ENCODE measurements around the gene APH1A.
"Not testable (repeated sequence)": the region's sequence is repeated elsewhere in the genome, so short reads cannot be mapped to it uniquely, and the experiment has no call there.

The APH1A gene

DNA sequence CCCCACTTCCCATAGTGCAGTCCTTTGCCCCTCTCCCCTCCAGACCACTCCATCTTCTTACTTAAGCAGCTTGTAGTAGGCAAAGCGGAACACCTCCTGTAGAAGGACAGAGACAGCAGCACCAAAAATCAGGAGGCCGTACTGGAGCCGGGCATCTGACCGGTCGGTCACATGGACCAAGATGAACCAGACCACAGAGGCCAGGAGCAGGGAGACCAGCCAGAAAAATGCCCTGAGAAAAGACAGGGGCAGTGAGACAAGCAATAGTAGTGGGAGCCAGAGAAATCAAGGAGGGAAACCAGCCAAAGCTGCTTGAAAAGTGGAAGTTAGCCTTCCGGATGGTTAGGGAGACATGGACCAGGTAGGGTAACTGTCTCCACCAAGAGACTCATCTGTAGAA is 920 bp downstream of the APH1A start:
- FAIRE-seq: no peak

GRCh38 chr1:150263549-150263948 is 5.3 kb downstream of the APH1A start:
- no peak for FAIRE-seq

- FAIRE-seq: no peak
Measured at GRCh38 chr1:150262388-150263320, 6.2 kb downstream of the APH1A start.

GRCh38 chr1:150261367-150261766 is 7.4 kb downstream of the APH1A start:
- FAIRE-seq: no peak

DNA sequence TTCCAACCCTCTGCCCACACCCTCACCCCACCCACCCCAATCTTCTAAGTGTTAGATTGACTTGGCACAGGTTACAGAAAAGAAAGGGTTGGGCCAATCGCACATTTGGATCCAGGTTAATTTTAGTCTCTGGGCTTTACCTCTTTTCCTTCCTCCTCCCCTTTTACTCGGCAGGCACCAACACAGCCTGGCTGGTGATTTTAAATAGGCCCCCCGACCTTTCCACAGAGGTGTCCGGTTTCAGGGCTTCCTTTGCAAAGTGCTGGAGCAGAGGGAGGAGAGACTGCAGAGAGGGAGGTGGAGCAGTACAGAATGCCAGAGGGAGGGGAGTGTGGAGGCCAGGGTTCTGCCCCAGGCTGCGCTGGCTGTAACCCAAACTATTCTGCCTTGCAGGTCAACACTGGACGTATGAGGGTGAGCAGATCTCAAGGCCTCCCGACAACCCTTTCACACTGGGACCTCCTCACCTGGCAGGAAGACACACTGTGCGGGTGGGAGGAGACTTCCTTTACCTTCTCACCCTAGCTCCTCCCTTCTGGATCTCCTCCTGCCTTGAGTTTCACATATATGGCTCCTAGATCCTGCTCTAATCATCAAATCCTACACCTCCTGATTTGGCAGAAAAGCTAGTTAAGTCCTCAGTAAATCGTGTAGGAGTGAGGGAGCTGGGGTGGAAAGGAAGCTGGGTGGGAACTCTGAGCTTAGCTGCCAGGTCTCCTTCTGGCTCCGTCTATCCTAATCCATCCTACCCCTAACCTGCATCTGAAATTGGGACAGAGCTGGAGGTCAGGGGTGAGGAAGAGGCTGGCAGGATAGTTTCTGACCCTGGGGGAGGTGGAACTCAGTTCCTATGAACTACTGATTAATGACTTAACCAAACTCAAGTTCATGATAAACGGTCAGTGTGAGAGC is 8.8 kb downstream of the APH1A start:
- FAIRE-seq: no peak

DNA sequence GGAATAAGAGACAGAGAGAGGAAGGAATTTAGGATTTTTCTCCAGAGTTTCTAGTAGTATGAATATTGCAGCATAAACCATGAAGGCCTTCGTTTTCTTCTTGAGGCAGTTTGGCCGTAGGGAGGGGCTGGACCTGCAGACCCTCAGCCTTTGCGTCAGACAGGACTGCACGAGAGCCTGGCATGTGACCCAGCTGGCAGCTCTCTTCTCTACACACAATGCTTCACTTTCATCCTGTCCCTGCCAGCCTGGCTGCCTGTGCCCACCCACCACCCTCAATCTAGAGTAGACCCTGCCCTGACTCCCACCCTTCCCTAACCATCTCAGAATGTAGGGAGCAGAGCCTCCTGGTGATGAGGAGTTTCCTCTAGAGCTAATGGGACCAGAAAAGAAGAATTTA is 9.6 kb downstream of the APH1A start:
- FAIRE-seq: no peak

DNA sequence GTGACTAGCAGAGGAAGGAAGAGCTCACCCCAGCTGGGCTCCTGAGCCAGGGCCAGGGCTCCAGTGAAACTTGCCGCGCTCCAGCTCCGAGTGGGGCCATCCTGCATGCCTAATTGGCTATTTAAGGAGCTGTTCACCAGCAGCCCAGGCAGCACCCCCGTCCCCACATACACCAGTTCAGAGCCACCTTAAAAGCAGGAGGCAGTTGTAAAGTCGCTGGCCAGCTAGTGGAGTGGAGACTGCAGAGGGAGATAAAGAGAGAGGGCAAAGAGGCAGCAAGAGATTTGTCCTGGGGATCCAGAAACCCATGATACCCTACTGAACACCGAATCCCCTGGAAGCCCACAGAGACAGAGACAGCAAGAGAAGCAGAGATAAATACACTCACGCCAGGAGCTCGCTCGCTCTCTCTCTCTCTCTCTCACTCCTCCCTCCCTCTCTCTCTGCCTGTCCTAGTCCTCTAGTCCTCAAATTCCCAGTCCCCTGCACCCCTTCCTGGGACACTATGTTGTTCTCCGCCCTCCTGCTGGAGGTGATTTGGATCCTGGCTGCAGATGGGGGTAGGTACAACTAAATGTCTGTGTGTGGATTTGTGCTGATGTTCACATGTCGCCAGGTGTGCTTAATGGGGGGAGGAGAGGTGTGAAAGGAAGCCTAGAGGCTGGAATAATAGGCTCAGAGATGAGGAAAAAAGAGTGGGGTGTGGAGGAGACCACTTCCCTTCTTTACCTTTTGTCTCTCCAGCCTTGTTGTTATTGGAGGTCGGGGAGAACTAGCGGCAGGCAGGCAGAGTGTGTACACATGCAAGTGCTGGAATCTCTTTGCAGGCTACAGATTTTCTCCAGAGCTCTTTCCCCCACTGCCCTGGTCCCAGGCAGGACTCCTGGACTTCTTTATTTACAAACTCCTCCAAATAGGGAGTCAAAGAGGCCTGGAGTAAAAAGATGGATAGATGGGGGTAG is 10.9 kb downstream of the APH1A start, which contains the start of gene CA14:
CA14 (plus strand) TSS at position 151 of the 962 bp plus-strand sequence; CDS start at position 506, 355 bp downstream.
- no peak for FAIRE-seq

DNA sequence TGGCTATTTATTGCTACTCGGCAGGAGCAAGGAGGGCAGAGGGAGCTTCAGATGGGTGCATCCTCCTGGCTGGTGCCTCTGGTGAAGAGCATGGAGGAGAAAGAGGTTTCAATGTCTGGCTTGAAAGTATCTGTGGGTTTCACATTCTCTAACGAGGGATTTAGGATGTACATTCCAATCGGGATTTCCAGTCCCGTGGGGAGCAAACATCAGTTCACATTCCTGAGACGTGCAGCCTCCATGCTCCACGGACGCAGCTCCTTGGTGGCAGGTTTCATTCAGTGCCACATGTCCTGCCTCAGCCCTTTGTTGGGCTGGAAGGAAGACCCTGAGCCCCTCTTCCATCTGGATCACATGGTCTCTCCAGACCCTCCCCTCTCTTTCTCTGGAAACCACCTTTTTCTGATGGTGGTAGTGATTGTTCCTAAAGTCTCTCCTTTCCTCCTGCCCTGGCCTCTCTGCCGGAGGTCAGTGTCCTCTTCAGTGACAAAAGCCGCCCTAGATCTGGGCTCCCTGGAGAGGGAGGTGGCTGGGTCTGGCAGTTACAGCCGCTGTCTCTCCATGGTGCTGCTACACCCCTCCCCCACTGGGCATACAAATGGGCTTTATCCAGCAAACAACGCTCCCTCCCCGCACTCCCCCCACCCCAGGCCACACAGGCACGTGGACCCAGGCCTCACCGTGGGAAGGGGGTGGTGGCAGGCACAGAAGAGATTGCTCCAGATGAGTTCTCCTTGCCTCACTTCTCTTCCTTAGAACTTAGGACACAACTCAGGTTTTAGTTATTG is 12.1 kb downstream of the APH1A start:
- no peak for FAIRE-seq

DNA sequence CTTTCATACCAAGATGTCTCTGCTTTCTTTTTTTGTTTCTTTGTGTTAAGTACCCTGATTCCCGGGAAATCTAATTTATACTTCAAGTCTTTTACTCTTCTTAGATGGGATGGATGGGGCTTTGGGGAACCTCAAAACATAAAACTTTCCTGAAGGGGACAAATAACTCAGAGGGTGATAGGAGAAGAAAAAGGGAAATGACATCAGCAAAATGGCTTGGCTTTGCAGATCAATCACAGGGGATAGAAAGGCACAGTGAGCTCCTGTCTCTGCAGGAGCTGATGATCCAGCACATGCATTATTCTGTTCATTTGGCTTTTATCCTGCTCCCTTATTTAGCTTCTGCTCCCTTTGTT is 12.6 kb downstream of the APH1A start:
- no peak for FAIRE-seq

- FAIRE-seq: no peak
Measured at GRCh38 chr1:150249936-150250335, 18.9 kb downstream of the APH1A start.

- FAIRE-seq: no peak
Measured at GRCh38 chr1:150243003-150243402, 25.8 kb downstream of the APH1A start.

DNA sequence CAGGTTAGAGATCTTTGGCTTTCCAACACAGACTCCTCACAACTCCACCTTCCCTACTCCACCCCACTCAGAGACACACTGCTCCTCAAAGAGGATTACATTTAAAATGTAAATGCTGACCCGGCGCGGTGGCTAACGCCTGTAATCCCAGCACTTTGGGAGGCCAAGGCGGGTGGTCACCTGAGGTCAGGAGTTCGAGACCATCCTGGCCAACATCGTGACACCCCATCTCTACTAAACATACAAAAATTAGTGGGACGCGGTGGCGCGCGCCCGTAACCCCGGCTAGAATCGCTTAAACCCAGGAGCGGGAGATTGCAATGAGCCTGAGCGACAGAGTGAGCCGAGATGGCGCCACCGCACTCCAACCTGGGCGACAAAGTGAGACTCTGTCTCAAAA is 31.1 kb downstream of the APH1A start:
- no peak for FAIRE-seq

GRCh38 chr1:150237176-150237575 is 31.6 kb downstream of the APH1A start:
- not testable (repeated sequence) for FAIRE-seq

- no peak for FAIRE-seq
Measured at GRCh38 chr1:150236614-150237100, 32.2 kb downstream of the APH1A start.

DNA sequence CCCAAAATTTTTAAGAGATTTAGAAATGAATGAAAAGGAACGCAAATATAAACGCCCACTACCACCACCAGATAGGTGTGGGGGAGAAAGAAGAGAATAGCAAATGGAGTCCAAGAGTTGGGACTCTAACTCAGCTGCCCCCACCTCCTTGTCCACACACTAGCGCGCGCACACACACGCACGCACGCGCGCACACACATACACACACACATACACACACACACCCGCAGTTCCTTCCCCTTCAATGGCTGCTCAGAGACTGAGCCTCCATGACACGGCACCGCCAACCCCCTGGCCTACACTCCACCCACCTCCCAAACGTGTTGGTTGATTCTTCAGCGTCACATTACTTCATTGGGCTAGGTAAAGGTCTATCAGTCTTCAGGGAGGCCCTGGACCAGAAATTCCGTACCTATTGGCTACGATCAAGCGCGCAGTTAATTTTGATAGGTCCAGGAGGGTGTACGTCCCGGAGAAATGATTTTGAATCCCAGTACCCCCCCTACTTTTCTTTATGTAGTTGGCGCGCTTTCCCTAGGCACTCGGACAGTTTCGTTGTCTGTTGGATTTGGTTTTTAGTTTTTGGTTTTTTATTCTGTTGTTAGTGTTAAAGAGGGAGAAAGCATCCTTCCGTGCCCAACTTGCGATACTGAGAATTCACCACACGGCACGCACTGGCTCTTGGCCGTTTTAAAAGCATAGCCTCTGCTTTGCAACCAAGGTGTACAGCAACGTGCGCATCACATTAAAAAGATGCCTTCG is 32.8 kb downstream of the APH1A start, which contains the start of gene ANP32E:
ANP32E (minus strand) TSS at position 261 of the 762 bp plus-strand sequence. CDS start 326 bp downstream, outside the sequence.
- FAIRE-seq: peak; percentile 98

DNA sequence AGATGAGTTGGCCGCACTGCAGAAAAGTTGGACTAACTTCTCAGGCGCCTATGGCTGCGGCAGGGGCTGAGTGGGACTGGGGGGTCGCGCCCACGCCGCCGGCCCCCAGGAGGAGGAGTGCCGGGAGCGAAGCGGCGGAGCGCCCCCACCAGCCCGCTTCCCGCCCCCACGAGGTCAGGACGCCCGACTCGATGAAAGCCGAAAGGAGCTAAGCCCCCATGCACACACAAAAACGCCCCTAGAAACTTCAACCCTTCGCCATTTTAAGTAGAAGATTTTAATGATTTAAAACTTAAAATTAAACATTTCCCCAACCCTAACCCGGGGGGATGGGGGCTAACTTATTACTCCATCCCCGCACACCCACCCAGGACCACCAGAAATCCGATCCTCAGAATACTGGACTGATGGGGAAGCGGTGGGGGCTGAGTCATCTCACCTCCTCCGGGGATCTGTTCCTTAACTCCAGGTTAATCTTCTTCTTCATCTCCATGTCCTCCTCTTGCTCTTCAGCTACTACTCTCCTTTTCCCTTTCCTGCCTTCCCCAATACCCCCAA is 33.4 kb downstream of the APH1A start:
- FAIRE-seq: no peak

- FAIRE-seq: no peak
Measured at GRCh38 chr1:150234566-150235293, 34.1 kb downstream of the APH1A start.

DNA sequence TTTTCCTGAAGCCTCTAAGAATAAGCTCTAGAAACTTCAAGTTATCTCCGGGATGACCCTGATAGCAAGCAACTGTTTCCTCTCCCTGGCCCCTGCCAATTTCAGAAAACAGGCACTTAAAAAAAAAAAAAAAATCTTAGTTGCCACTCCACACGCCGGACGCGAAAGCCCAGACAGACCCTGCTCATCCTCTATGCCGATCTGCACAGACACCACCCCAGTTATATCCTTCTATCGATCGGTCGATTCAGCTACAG is 34.6 kb downstream of the APH1A start:
- FAIRE-seq: no peak

Data from islet of Langerhans (tissue), 1 donor.